Measurements from ENCODE around the gene C1orf232. TPM values are rescaled to one million over a fixed set of nuclear protein-coding genes. Genes with fewer than 3 reads are reported as not detected.

C1orf232 gene
- polyA plus RNA-seq, 4 donors: 0.22 to 0.40 (median 0.23) TPM; not detected in 1

GRCh38 chr1:26180010-26180506 is 11.3 kb upstream of the C1orf232 start:
- DNase-seq (ENCODE audit: low read depth in 4 of 4, low spot score in 2 of 4): no peak

GRCh38 chr1:26177182-26177684 is 8.5 kb upstream of the C1orf232 start, which contains the start of gene CNKSR1:
TSS of gene CNKSR1 (plus strand) at chr1:26177491. CDS start at chr1:26177548, 57 bp downstream.
- no peak for DNase-seq (ENCODE audit: low read depth in 4 of 4, low spot score in 2 of 4)

GRCh38 chr1:26175346-26175745 is 6.6 kb upstream of the C1orf232 start:
- DNase-seq (ENCODE audit: low read depth in 4 of 4, low spot score in 2 of 4): no peak

GRCh38 chr1:26171084-26172072 is 2.6 kb upstream of the C1orf232 start, which contains the start of gene ZNF593OS:
TSS of gene ZNF593OS (minus strand) at chr1:26171832. CDS start at chr1:26171661, 171 bp downstream.
- no peak for DNase-seq (ENCODE audit: low read depth in 4 of 4, low spot score in 2 of 4)

- no peak for DNase-seq (ENCODE audit: low read depth in 4 of 4, low spot score in 2 of 4)
These were observed 1.7 kb upstream of the C1orf232 start for GRCh38 chr1:26170472-26170821.

- no peak for DNase-seq (ENCODE audit: low read depth in 4 of 4, low spot score in 2 of 4)
These were observed 1.1 kb upstream of the C1orf232 start, which contains the start of gene ZNF593 for GRCh38 chr1:26169669-26170471. TSS of gene ZNF593 (plus strand) at chr1:26169908. CDS start at chr1:26169984, 76 bp downstream.

- no peak for DNase-seq (ENCODE audit: low read depth in 4 of 4, low spot score in 2 of 4)
These were observed 413 bp upstream of the C1orf232 start for GRCh38 chr1:26169198-26169554.

- no peak for DNase-seq (ENCODE audit: low read depth in 4 of 4, low spot score in 2 of 4)
These were observed 2.0 kb downstream of the C1orf232 start for GRCh38 chr1:26166719-26167281.

GRCh38 chr1:26164861-26165842 is 3.6 kb downstream of the C1orf232 start:
- DNase-seq (ENCODE audit: low read depth in 4 of 4, low spot score in 2 of 4): no peak

- DNase-seq (ENCODE audit: low read depth in 4 of 4, low spot score in 2 of 4): no peak
These were observed 4.5 kb downstream of the C1orf232 start for GRCh38 chr1:26164036-26164860.

GRCh38 chr1:26163684-26164035 is 5.1 kb downstream of the C1orf232 start:
- no peak for DNase-seq (ENCODE audit: low read depth in 4 of 4, low spot score in 2 of 4)

- DNase-seq (ENCODE audit: low read depth in 4 of 4, low spot score in 2 of 4): no peak
These were observed 6.5 kb downstream of the C1orf232 start for GRCh38 chr1:26162220-26162709.

- no peak for DNase-seq (ENCODE audit: low read depth in 4 of 4, low spot score in 2 of 4)
These were observed 7.1 kb downstream of the C1orf232 start for GRCh38 chr1:26161415-26162219.

- no peak for DNase-seq (ENCODE audit: low read depth in 4 of 4, low spot score in 2 of 4)
These were observed 8.0 kb downstream of the C1orf232 start for GRCh38 chr1:26160527-26161414.

- no peak for DNase-seq (ENCODE audit: low read depth in 4 of 4, low spot score in 2 of 4)
These were observed 9.1 kb downstream of the C1orf232 start for GRCh38 chr1:26159743-26160039.

GRCh38 chr1:26158908-26159742 is 9.6 kb downstream of the C1orf232 start, which contains the start of gene FAM110D:
TSS of gene FAM110D (plus strand) at chr1:26159079. CDS start at chr1:26161292, 2,213 bp downstream.
- no peak for DNase-seq (ENCODE audit: low read depth in 4 of 4, low spot score in 2 of 4)
